Fibroblast of upper back skin (primary cell): ENCODE measurements around the gene TAF1B.

Experiments
- DNase-seq: peaks from one replicate; pipeline ENCODE4 v3.0.0-alpha.2; 2013

The TAF1B gene

DNA sequence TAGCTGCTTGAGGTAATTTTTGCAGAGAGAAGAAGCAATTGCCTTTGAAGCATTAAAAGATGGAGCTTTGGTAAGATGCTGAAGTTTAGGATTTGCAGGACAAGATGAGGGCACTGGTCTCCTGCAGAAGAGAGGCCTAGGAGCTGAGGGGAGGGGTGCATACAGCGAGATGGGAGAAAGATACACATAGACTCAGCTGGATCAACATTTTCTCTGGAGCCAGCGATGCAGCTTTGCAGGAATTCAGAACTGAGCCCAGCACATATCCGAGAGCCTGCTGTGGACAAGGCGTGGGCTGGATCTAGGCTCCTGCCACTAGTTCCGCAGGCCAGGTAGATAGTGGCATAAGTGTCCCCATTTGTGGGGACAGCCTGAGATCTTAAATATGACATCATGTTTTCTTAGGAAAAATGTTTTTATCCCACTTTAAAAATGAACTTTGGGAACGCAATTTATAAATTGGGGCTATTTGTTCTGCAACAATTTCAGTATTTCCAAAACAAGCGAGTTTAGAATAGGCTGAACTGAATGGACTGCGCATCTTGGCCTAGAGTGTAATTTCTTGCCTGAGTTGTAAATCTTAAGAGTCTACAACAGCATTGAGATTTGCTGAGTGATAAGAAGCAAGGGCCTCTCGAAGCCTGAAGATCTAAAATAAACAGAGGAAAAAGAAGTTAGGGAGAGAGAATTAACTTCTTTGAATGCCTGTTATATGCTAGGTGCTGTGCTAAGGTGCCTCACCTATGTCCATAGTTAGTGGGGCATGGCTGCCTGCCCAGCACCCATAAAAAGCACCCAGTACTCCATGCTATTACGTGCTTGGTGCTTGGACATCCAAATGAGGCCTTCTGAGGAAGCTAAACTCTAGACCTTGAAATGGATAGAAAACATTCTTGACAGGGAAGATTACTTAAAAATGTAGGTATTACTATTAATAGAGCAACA is 125.6 kb downstream of the TAF1B start:
- DNase-seq: no peak

DNA sequence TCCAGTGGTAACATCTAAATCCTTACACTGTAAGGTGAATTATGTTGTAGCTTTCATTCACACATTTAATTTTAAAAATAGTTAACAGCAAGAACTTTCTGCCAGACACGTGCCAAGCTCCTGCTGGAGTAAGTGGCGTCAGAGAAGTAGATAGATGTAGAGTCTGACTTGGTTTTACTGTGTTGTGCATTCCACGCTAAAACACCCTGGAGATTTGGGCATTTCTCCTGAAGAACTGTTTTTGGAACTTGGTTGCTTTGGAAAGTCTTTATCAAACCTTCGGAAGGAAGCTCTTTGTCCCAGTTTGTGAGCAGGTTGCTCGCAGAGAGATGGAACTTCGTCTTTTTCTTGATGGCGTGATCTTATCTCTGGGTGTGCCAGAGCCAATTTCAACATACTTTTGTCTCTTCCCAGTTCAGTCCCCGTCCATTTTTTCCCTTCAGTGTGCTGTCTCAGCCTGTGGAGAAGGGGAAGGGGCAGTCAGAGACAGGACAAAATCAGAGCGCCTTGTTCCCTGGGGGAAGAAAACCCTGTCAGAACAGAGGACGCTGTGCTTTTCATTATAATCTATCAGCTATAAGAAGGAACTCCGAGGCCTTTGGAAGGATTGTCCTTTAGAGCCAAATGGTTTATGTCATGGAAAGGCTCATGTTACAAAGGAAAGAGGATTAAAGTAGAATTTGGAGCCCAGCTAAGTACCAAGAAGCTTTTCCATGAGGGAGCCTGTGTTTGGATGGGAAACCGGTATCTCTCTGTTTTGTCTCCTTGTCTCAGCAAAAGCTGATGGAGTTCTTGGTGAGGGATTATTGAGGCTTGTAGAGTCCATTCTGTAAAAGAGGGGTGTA is 127.1 kb downstream of the TAF1B start:
- DNase-seq: no peak

DNA sequence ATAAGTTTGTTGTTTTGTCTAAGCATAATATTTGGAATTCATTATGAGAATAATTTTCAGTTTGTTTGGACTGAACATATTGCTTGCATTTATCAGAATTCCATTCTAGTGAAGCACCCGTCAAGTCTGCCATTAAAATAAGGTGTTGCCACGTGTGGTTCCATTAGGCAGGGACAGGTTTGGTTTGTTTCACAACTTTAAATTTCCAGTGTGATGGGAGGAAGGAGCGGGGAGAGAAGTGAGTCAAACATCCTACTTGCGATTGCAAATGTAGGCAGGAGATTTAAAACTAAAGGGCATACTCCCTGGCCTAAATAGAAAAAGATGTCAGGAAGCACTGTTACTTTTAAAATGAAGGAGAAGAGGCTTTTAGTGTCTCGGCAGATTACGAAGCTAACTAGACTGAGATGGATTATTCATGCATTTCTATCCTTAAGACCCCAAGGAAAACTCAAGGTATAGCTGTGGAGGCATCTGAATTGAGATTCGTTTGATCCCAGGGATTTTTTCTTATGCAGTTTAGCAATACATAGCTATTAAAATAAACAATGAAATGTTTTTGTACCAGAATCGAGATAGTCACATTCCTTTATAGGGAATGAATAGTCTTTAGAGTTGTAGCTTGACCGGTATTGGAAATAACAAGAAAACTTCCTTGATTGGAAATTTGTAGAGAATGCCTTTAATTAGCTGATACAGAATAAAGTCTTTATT is 128.0 kb downstream of the TAF1B start:
- DNase-seq: no peak

DNA sequence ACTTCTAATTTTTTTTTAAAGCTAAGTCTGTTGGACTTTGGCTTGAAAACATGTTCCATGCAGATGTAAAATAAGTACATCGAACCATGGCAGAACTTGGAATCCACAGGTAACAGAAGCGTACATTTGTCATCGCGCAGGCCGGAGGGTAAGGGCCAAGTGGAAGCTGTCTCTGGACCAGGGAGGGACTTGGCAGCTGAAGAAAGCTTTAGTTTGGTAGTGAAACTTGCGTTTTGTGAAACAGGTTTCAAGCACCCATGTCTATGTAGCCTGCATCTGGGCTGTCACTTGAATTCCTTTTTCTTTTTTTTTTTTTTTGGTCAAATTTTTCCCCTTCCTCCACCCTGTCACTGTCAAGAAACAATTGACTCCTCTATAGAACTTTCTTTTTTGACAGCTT is 128.6 kb downstream of the TAF1B start:
- no peak for DNase-seq

DNA sequence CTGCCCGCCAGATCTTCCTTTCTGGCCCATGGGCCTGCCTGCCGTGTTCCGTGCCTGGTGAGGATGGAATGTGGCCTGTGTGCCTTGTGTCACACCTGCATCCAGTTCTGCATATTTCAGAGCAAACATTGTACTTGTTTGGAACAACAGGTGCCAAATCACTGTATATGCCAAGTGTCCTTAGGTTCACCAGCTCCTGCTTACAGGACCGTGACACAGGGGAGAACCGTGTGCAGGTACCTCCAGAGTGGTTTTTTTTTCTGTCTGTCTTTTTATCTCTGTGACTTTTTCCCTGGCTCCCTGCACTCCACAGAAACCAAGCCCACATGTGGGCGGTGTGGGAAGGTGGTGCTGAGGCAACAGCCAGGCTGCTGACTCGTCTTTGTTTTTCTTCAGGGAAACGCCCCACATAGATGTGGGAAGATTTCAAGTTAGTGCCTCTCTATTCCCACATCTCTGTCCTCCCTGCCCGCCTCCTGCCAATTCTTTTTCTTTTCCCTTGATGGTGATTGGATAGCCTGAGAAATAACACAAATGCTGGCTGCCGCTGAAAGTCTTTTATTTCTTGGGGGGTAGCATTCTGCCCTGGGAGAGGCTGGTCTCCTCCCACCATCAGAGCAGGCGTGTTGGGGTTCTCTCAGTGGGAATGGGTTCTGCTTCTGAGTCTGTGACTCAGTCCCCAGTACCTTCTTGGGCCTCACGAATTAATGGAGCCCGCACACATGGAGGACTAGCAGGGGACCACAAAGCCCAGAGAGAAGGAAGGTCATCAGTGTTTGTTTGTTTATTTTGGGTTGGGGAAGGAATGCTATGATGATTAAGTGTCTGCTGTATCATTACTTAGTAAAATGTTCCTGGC is 129.6 kb downstream of the TAF1B start:
- no peak for DNase-seq

DNA sequence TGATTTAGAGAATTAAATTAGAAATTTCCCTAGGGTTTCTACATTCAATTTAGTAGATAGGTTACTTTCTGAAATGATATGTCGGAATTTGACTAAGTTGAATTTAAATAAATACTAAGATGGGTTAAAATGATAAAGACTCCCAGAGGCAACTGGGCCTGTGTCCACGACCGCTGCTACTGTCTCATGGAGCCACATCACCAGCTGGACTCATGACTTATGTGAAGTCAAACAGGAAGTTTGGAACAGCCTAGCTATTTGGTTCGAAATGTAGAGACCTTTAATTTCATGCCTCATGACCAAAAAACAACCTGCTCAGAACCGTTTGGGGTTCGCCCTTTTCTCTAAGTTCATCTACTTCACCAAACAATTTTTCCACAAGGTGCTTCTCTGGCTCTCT is 130.4 kb downstream of the TAF1B start:
- no peak for DNase-seq

DNA sequence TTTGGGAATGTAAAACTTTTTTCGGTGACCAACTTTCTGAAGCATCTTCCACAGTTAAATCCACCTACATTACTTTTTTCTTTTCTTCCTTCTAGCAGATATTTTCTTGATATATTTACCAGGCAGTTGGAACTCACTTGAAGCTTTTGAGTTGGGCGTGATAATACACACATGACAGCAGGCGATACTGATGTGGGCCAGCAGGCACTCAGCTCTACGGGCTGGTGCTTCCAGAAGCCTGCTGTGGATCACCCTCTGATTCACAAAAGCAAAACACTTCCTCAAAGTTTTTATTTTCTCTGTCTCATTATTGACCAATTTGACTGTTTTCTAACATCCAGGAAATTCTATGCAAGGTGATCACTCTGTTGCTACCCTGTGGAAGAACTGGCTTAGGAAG is 131.1 kb downstream of the TAF1B start:
- DNase-seq: no peak

DNA sequence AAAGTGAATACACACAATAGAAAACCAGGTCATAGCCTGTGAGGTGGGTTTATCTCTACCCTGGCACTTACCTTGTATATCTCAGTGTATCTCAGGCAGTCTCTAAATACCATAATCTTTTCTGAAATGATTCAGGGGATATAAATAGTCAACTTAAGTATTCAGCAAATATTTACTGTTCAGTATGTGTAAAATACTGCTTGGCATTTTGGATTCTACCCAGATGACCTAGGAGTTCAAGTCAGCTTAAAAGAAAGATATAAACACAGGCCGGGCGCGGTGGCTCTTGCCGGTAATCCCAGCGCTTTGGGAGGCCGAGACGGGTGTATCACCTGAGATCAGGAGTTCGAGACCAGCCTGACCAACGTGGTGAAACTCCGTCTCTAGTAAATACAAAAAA is 132.1 kb downstream of the TAF1B start:
- DNase-seq: no peak

DNA sequence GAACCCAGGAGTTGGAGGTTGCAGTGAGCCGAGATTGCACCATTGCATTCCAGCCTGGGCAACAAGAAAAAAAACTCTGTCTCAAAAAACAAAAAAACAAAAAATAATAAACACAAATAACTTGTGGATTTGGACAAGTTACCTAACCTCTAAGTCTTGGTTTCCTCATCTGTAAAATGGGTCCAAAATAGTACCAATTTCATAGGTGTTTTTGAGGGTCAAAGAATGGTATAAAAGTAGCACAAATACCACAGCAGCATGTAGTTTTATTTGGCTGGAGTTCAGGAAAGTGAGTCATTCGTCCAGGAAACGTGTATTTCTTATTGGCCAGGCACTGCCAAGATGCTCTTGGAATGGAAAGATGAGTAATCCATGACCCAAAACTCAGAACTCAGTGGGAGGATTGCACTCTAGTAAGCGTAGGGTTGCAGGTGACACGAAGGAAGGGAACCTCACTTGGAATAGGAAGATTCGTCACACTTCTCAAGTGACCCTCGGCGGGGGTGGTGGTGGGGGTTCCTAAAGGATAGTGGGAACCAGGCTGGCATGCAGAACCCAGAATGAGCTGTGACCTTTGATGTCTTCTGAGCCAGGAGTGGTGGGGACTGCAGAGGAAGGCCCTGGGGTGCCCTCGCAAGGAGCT is 132.7 kb downstream of the TAF1B start:
- DNase-seq: peak; percentile 96

DNA sequence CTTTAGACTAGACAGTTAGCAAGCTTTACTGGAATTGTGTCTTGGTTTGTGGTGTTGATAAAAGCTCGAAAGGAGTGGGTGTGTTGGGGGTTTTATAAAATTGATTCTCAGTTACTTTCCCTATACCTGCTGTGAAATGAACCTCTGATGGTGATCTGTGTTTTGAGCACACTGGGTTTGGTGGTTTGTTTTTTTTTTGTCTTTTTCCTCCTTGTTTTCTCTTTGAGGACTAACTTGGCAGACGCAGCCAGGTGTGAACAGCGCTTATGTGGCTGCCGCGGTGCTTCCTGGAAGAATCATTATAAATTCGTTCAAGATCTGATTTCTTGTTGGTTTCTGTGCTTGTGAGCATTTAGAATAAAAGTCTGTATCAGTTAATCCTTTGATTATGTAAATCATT is 136.7 kb downstream of the TAF1B start:
- no peak for DNase-seq

DNA sequence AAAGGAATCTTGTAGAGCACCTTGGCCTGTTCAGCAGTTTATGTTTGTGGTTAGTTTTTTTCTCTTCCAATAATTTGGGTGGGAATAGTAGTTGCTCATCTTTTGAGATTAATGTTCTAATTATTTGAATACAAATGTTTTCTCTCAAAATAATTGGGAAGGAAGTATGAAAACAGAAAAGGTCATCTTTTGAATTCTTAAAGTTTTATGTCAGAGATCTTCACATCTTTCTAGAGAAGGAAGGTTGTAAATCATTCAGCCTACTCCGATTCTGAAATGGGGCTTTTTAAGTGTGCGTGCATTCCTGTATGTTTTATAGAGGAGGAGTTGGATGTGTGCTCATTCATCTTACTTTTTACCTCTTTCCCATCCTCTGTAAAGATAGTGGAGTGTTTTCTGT is 137.2 kb downstream of the TAF1B start:
- DNase-seq: peak; percentile 40

DNA sequence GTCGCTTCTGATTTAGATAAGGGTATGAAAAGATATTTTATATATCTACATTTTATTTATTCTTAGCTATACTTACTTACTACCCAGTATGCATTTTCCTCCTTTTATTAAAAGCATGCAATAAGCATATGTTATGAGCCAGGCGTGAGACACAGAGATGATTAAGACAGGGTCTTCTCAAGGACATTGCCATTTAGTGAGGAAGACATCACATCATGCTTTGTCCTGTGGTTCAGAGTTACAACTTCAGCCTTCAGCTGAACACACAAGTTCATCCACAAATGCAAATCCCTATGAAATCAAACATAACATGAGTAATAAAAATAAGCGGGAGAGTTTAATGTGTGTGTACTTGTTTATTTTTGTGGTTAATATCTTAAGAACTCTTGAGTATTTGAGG is 138.4 kb downstream of the TAF1B start:
- no peak for DNase-seq

DNA sequence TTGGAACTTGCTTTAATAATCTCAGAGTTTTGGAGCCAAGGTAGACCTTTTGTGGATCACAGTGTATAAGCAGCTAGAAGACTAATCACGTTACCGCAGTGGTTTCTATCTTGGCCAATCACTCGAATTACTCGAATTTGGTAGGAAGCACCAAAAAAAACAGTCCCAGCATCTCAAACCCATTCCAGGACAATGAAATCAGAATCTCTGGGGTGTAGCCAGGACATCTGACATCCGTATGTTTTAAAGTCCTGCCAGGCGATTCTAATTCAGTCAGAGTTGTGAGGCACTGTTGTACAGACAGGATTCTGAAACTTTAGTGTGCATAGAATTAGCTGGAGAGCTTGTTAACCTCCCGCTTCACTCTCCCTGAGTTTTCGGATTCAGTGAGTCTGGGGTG is 139.0 kb downstream of the TAF1B start:
- DNase-seq: peak; percentile 93

DNA sequence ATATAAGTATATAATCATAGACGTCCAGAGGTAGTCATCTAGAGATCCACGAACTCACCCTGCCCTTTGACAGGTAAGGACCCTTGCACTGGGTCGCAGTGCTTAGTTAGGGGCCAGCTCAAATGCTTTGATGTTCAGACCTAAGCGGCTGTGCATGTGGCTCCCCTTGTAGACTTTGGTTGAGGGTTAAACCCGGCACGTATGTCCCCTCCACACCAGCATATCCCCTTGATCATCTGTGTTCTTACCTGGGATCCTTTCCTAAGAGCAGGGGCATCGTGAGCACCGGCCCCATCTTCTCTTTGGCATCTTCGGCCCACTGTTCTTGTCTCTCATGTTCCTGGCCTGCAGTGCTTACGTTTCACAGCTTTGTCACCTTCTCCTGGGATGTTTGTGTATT is 139.6 kb downstream of the TAF1B start:
- no peak for DNase-seq

DNA sequence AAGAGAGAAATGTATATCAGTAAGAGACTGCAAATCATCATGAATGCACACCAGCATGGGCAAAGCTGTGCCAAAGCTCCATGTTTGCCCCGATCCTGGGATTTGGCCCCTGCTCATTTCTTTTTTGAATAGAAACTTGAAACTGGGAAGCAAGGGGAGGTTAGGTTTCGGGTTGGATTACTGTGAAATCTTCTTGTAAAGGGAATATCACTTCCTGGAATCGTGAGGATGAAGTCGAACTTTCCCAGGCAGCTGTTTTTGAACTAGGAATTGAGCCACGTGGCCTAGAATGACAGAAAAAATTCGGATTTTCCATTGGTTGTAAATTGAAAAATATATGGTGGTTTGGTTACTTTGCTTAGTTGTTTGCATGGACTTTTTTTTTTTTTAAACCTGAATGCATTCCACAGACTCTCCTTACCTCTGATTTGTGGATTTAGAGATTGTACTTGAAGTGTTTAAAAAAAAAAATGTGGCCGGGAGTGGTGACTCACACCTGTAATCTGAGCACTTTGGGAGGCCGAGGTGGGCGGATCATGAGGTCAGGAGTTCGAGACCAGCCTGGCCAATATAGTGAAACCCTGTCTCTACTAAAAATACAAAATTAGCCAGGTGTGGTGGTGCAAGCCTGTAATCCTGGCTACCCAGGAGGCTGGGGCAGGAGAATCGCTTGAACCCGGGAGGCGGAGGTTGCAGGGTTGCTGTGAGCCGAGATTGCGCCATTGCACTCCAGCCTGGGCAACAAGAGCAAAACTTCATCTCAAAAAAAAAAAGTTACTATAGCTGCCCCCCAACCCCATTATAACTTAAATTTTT is 140.3 kb downstream of the TAF1B start:
- DNase-seq: peak; percentile 45
